HCT116 (cell line): Measurements from ENCODE around the gene TXN.
"Not testable (repeated sequence)": the region's sequence is repeated elsewhere in the genome, so short reads cannot be mapped to it uniquely, and the experiment has no call there.

Experiments
- CEBPB ChIP-seq: IDR thresholded peaks from 2 replicates; pipeline ENCODE4 v1.6.1; 2012; ENCODE audit warnings: low read depth
- CTCF ChIP-seq, 3 experiments: fragments of 200-600 bp in 1 of 3; sonication (generic) in 1 of 3; IDR thresholded peaks in 2 of 3; conservative IDR thresholded peaks in 1 of 3; 2 replicates each; pipeline ENCODE4 v1.5.1; 2012 to 2017; ENCODE audit warnings: low read depth in 2 of 3, low read length in 2 of 3, antibody characterized with exemption in 1 of 3, borderline replicate concordance in 1 of 3, control low read depth in 1 of 3, mild to moderate bottlenecking in 1 of 3, mixed read lengths in 1 of 3, mixed run types in 1 of 3, moderate library complexity in 1 of 3; ENCODE audit not compliant: insufficient read depth in 1 of 3
- EGR1 ChIP-seq: IDR thresholded peaks from 2 replicates; pipeline ENCODE4 v1.6.1; 2012; ENCODE audit warnings: low read depth
- EZH2 ChIP-seq: fragments of 200-600 bp; sonication (generic); IDR thresholded peaks from 2 replicates; pipeline ENCODE4 v1.6.1; 2017; ENCODE audit warnings: antibody characterized with exemption, mixed run types
- FOSL1 ChIP-seq: IDR thresholded peaks from 2 replicates; pipeline ENCODE4 v1.6.1; 2012; ENCODE audit warnings: low read depth
- RAD21 ChIP-seq: IDR thresholded peaks from 2 replicates; pipeline ENCODE4 v1.6.1; 2012; ENCODE audit warnings: low read depth, mild to moderate bottlenecking
- SRF ChIP-seq: IDR thresholded peaks from 2 replicates; pipeline ENCODE4 v1.6.1; 2012; ENCODE audit warnings: low read depth
- TF ChIP-seq, protein P1 (sequence below): IDR thresholded peaks from 2 replicates; pipeline ENCODE4 v1.6.1; 2012; ENCODE audit warnings: low read depth

- not testable (repeated sequence) for TF ChIP-seq CEBPB; CTCF (IDR thresholded peaks at IDR 0.05 in 2 of 3, conservative IDR thresholded peaks at IDR 0.05 in 1 of 3; ENCODE audit: borderline replicate concordance in 1 of 3, insufficient read depth in 1 of 3, low read depth in 2 of 3, low read length in 2 of 3); EZH2; RAD21; EGR1; FOSL1; SRF
- TF ChIP-seq, protein P1, sequence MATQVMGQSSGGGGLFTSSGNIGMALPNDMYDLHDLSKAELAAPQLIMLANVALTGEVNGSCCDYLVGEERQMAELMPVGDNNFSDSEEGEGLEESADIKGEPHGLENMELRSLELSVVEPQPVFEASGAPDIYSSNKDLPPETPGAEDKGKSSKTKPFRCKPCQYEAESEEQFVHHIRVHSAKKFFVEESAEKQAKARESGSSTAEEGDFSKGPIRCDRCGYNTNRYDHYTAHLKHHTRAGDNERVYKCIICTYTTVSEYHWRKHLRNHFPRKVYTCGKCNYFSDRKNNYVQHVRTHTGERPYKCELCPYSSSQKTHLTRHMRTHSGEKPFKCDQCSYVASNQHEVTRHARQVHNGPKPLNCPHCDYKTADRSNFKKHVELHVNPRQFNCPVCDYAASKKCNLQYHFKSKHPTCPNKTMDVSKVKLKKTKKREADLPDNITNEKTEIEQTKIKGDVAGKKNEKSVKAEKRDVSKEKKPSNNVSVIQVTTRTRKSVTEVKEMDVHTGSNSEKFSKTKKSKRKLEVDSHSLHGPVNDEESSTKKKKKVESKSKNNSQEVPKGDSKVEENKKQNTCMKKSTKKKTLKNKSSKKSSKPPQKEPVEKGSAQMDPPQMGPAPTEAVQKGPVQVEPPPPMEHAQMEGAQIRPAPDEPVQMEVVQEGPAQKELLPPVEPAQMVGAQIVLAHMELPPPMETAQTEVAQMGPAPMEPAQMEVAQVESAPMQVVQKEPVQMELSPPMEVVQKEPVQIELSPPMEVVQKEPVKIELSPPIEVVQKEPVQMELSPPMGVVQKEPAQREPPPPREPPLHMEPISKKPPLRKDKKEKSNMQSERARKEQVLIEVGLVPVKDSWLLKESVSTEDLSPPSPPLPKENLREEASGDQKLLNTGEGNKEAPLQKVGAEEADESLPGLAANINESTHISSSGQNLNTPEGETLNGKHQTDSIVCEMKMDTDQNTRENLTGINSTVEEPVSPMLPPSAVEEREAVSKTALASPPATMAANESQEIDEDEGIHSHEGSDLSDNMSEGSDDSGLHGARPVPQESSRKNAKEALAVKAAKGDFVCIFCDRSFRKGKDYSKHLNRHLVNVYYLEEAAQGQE: not testable (repeated sequence)
Measured at GRCh38 chr9:110251770-110252169, 4.5 kb downstream of the TXN start.
